CD4-positive, alpha-beta T cell treated with Interleukin-4 for 4 hours (primary cell): ENCODE data around the gene CLDN20.

Experiments used
- DNase-seq: peaks from one replicate; pipeline ENCODE4 v3.0.0-alpha.2; 2020

CLDN20 gene

GRCh38 chr6:155314092-155314772 lies 50.4 kb downstream of the CLDN20 start, which contains the start of gene TFB1M:
TFB1M (minus strand) TSS chr6:155314484; CDS start chr6:155314428, 56 bp downstream.
- DNase-seq: peak; percentile 99

GRCh38 chr6:155314773-155315515 lies 51.1 kb downstream of the CLDN20 start:
- DNase-seq: peak; percentile 77

- no peak for DNase-seq
Observed at GRCh38 chr6:155315516-155315871, 51.7 kb downstream of the CLDN20 start.

- no peak for DNase-seq
Observed at GRCh38 chr6:155316419-155316818, 52.6 kb downstream of the CLDN20 start.

GRCh38 chr6:155317186-155317585 lies 53.4 kb downstream of the CLDN20 start:
- peak; percentile 24 for DNase-seq

- no peak for DNase-seq
Observed at GRCh38 chr6:155319902-155320301, 56.1 kb downstream of the CLDN20 start.

GRCh38 chr6:155324172-155324571 lies 60.4 kb downstream of the CLDN20 start:
- no peak for DNase-seq

GRCh38 chr6:155324993-155325392 lies 61.2 kb downstream of the CLDN20 start:
- DNase-seq: no peak

- no peak for DNase-seq
Observed at GRCh38 chr6:155325700-155326516, 62.1 kb downstream of the CLDN20 start.
